ENCODE data around the gene AVPR1B. TPM values are rescaled to one million over a fixed set of nuclear protein-coding genes. Genes with fewer than 3 reads are reported as not detected.
A peak's percentile ranks its signal among the peaks of the same experiment; 100 is the strongest.

Gene AVPR1B
- total and polyA plus RNA-seq, 2 of the 13 experiments (the other 11 are each of a cell fraction or from before 2014, with no cell fraction given) = 0.05 TPM; not detected in 1

DNA sequence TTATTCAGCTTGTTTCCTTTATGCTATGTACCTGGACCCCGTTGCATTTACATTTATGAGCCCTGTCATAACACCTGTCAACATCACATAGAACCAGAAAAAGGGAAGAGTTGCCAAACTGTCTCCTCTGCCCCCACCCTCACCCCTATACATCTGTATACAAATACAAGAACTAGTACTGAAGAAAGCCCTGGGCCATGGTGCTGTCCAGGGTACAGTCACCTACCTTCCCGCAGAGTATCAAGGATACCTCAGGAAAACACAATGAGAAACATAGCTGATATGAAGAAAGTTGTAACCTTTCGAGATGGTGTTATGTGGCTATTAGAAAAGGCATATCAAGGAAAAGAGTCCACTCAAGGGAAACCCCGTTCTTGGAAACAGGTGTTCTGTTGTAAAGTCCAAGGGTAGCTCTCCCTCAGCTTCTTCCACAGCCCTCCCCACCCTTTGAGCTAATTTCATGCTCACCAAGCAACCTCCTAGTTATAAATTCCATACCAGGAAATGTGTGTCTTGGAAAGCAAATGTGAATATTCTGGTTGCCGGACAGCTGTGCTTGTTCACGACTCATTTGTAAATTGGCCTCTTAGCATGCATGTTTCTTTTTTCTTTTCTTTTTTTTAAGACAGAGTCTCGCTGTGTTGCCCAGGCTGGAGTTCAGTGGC is 16.7 kb upstream of the AVPR1B start:
- BruUV-seq (replicated peaks) = no TSS peak
- no peaks in the 10 kb centered on the region for H3K36me3 ChIP-seq (replicated peaks in 1 of 2; ENCODE audit: control insufficient read depth in 1 of 2, insufficient read depth in 2 of 2, low read length in 2 of 2)
- CTCF ChIA-PET (ENCODE audit: low intra/inter-chr PET ratio, low total read pairs) = no interaction called here
- H3K9me3 ChIP-seq (ENCODE audit: low read length) = no peaks in the 10 kb centered on the region
- in situ Hi-C loops (cut with HindIII; ENCODE audit: extremely low pct_ligation_motif_present, low pct_unique_long_range_greater_than_20kb) = no loop called here
- H3K27ac ChIP-seq (ENCODE audit: extremely low read length, insufficient read depth, low read length) = no peak overlapping the region
- no peaks in the 10 kb centered on the region for H4K20me1 ChIP-seq (ENCODE audit: insufficient read depth, low read length)
- WGBS (ENCODE audit: low lambda C conversion rate) = 18% methylated on average over 7 of the region's 7 CpGs
- no peaks in the 10 kb centered on the region for H3K4me1 ChIP-seq (ENCODE audit: insufficient read depth, low read length)
- no peak overlapping the region for H3K4me2 ChIP-seq (ENCODE audit: low read depth, low read length)
- POLR2A ChIA-PET = no interaction called here
- H3K27me3 ChIP-seq (ENCODE audit: control insufficient read depth in 1 of 2, insufficient read depth in 2 of 2, low read length in 2 of 2) = peaks cover 0 to 22% of the 10 kb centered on the region in 2 experiments; a peak in 2 of 5 replicates
- no peak for DNase-seq (ENCODE audit: low spot score)
- no peak overlapping the region for H3K9ac ChIP-seq (ENCODE audit: insufficient read depth, low read depth, low read length)
- no peak for ATAC-seq
- intact Hi-C loops (cut with micrococcal nuclease; ENCODE audit: unreplicated experiment) = no loop called here
- H2AFZ ChIP-seq (ENCODE audit: low read length) = no peak overlapping the region
- no peak for FAIRE-seq
- no peak for TF ChIP-seq IKZF4 (CRISPR knock-in tag; IDR thresholded peaks at IDR 0.05; ENCODE audit: borderline replicate concordance, low read depth, not compliant biosample characterization)
- TF ChIP-seq, protein P1, sequence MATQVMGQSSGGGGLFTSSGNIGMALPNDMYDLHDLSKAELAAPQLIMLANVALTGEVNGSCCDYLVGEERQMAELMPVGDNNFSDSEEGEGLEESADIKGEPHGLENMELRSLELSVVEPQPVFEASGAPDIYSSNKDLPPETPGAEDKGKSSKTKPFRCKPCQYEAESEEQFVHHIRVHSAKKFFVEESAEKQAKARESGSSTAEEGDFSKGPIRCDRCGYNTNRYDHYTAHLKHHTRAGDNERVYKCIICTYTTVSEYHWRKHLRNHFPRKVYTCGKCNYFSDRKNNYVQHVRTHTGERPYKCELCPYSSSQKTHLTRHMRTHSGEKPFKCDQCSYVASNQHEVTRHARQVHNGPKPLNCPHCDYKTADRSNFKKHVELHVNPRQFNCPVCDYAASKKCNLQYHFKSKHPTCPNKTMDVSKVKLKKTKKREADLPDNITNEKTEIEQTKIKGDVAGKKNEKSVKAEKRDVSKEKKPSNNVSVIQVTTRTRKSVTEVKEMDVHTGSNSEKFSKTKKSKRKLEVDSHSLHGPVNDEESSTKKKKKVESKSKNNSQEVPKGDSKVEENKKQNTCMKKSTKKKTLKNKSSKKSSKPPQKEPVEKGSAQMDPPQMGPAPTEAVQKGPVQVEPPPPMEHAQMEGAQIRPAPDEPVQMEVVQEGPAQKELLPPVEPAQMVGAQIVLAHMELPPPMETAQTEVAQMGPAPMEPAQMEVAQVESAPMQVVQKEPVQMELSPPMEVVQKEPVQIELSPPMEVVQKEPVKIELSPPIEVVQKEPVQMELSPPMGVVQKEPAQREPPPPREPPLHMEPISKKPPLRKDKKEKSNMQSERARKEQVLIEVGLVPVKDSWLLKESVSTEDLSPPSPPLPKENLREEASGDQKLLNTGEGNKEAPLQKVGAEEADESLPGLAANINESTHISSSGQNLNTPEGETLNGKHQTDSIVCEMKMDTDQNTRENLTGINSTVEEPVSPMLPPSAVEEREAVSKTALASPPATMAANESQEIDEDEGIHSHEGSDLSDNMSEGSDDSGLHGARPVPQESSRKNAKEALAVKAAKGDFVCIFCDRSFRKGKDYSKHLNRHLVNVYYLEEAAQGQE (IDR thresholded peaks at IDR 0.05; ENCODE audit: borderline replicate concordance in 1 of 2, low read depth in 1 of 2, low read length in 2 of 2) = peak in 1 of 2 experiments; percentile 59; a peak in 1 of 4 replicates
- no peaks in the 10 kb centered on the region for H3K79me2 ChIP-seq (ENCODE audit: insufficient read depth, low read length)
- no peak overlapping the region for H3K4me3 ChIP-seq (replicated peaks in 1 of 3; ENCODE audit: insufficient read depth in 1 of 3, low read depth in 2 of 3, low read length in 3 of 3)

DNA sequence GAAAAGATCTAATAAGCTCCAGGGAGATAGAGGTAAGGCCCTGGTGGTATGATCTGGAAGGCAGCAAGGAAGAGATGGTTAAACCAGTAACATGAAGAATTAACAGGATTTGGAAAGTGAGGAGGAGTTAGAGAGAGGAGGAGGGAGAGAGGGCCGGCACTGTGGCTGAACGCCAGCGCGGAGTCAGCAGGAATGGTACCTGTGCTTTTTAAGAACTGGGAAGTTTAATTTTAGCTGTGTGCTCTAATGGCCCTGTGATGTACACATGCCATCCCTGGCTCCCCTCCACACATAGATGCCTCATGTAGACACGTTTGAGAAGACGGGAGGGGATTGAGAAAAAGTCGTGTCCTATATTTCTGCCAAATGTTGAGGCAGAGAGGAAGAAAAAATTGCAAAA is 13.8 kb upstream of the AVPR1B start:
- Histone ChIP-seq H3K27ac (ENCODE audit: extremely low read length, insufficient read depth, low read length) (no peak overlapping the region), H3K27me3 (ENCODE audit: control insufficient read depth in 1 of 2, insufficient read depth in 2 of 2, low read length in 2 of 2) (peaks cover 0 to 44% of the 10 kb centered on the region in 2 experiments; a peak in 4 of 5 replicates), H3K4me2 (ENCODE audit: low read depth, low read length) (no peak overlapping the region), H4K20me1 (ENCODE audit: insufficient read depth, low read length) (no peaks in the 10 kb centered on the region), H3K9ac (ENCODE audit: insufficient read depth, low read depth, low read length) (no peak overlapping the region), H3K4me3 (replicated peaks in 1 of 3; ENCODE audit: insufficient read depth in 1 of 3, low read depth in 2 of 3, low read length in 3 of 3) (no peak overlapping the region), H3K36me3 (replicated peaks in 1 of 2; ENCODE audit: control insufficient read depth in 1 of 2, insufficient read depth in 2 of 2, low read length in 2 of 2) (no peaks in the 10 kb centered on the region), H2AFZ (ENCODE audit: low read length) (no peak overlapping the region), H3K4me1 (ENCODE audit: insufficient read depth, low read length) (no peaks in the 10 kb centered on the region), H3K79me2 (ENCODE audit: insufficient read depth, low read length) (no peaks in the 10 kb centered on the region), H3K9me3 (ENCODE audit: low read length) (no peaks in the 10 kb centered on the region)
- BruUV-seq (replicated peaks) = no TSS peak
- DNase-seq (ENCODE audit: low spot score) (no peak), FAIRE-seq (no peak), ATAC-seq (no peak)
- in situ Hi-C loops (cut with HindIII; ENCODE audit: extremely low pct_ligation_motif_present, low pct_unique_long_range_greater_than_20kb) = no loop called here
- WGBS (ENCODE audit: low lambda C conversion rate) = 7% methylated on average over 7 of the region's 7 CpGs
- ChIA-PET POLR2A (no interaction called here), CTCF (ENCODE audit: low intra/inter-chr PET ratio, low total read pairs) (no interaction called here)
- intact Hi-C loops (cut with micrococcal nuclease; ENCODE audit: unreplicated experiment) = no loop called here
- TF ChIP-seq ZNF274 (CRISPR knock-in tag; IDR thresholded peaks at IDR 0.05) = no peak
- TF ChIP-seq, protein P2, sequence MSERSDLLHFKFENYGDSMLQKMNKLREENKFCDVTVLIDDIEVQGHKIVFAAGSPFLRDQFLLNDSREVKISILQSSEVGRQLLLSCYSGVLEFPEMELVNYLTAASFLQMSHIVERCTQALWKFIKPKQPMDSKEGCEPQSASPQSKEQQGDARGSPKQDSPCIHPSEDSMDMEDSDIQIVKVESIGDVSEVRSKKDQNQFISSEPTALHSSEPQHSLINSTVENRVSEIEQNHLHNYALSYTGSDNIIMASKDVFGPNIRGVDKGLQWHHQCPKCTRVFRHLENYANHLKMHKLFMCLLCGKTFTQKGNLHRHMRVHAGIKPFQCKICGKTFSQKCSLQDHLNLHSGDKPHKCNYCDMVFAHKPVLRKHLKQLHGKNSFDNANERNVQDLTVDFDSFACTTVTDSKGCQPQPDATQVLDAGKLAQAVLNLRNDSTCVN (CRISPR knock-in tag; IDR thresholded peaks at IDR 0.05; ENCODE audit: borderline replicate concordance) = no peak
- TF ChIP-seq ZNF556 (CRISPR knock-in tag; IDR thresholded peaks at IDR 0.05; ENCODE audit: borderline replicate concordance) = no peak
- TF ChIP-seq, protein P3, sequence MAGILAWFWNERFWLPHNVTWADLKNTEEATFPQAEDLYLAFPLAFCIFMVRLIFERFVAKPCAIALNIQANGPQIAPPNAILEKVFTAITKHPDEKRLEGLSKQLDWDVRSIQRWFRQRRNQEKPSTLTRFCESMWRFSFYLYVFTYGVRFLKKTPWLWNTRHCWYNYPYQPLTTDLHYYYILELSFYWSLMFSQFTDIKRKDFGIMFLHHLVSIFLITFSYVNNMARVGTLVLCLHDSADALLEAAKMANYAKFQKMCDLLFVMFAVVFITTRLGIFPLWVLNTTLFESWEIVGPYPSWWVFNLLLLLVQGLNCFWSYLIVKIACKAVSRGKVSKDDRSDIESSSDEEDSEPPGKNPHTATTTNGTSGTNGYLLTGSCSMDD (CRISPR knock-in tag; IDR thresholded peaks at IDR 0.05) = no peak
- TF ChIP-seq, protein P4, sequence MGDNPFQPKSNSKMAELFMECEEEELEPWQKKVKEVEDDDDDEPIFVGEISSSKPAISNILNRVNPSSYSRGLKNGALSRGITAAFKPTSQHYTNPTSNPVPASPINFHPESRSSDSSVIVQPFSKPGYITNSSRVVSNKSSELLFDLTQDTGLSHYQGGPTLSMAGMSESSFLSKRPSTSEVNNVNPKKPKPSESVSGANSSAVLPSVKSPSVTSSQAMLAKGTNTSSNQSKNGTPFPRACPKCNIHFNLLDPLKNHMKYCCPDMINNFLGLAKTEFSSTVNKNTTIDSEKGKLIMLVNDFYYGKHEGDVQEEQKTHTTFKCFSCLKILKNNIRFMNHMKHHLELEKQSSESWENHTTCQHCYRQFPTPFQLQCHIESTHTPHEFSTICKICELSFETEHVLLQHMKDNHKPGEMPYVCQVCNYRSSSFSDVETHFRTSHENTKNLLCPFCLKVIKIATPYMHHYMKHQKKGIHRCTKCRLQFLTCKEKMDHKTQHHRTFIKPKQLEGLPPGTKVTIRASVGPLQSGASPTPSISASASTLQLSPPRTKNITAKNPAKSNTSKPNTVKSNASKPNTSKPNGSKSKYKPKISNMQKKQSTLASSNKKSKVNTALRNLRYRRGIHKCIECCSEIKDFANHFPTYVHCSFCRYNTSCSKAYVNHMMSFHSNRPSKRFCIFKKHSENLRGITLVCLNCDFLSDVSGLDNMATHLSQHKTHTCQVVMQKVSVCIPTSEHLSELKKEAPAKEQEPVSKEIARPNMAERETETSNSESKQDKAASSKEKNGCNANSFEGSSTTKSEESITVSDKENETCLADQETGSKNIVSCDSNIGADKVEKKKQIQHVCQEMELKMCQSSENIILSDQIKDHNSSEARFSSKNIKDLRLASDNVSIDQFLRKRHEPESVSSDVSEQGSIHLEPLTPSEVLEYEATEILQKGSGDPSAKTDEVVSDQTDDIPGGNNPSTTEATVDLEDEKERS (CRISPR knock-in tag; IDR thresholded peaks at IDR 0.05) = no peak
